Effector CD8-positive, alpha-beta T cell (primary cell): Measurements from ENCODE around the gene LRRC4C.

ENCODE experiments used
- DNase-seq: peaks from one replicate; lab custom pipeline; 2025; lab: John Stamatoyannopoulos, UW
- total RNA-seq, 4 experiments: gene quantifications; one replicate each; lab custom pipeline; 2026; lab: John Stamatoyannopoulos, UW

Gene LRRC4C
- total RNA-seq = 0 to 0.12 (median 0) reads per million in 4 experiments

DNA sequence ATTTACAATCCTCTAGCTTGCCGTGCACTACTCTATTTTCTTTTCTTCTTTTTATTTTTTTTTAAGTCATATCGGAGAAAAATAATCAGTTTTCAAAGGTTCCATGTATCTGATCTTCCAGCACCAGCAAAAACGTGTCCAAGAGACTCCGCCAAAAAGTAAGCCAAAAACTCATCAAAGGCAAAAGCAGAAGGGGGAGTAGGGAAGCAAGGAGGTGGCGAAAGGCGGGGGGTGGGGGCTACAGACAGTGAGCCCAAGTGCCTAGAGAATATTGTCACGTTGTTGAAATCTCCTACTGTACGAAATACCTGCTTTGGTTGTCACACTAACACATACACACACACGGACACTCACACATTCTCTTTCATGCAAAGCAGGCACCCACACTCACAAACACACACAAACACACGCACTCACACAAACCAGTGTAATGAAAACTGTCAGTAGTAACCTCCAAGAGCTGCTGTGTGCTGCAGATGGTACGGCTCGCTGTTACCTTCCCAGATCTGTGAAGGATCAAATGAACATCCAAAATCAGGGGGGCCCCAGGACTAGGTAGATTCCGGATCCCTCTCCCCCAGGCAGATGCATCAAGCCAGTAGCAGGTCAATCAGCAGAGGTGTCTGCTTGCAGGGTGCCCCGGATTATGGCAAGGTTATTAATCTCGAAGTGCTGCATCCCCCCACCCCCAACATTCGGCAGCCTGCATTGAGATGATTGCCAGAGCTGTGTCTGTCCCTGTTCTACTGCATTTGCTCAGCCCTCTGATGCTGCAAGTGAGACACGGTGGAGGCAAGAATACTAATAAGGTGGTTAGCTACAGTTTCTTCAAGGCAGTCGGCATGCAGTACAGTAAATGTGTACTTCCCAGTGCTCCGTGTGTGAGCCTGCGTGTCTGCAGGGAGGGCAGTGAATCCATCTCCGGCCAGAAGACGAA, at the start of gene LRRC4C:
Gene LRRC4C, minus strand, starts transcription at position 188 of the 937 bp plus-strand sequence.
- no peak for DNase-seq

DNA sequence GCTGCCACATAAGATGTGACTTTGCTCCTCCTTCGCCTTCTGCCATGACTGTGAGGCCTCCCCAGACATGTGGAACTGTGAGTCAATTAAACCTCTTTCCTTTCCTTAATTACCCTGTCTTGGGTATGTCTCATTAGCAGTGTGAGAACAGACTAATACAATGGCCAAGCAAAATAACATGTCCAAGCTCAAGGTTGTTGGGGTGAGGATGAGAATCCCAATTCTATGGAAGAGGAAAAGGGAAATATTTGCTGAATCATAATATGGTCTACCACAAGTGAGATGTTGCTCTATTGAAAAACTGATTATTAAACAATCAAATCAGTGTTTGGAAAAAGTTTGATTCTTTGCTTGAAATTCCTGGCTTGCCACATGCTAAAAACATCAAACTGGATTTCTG, 48.7 kb upstream of the LRRC4C start:
- DNase-seq = no peak

DNA sequence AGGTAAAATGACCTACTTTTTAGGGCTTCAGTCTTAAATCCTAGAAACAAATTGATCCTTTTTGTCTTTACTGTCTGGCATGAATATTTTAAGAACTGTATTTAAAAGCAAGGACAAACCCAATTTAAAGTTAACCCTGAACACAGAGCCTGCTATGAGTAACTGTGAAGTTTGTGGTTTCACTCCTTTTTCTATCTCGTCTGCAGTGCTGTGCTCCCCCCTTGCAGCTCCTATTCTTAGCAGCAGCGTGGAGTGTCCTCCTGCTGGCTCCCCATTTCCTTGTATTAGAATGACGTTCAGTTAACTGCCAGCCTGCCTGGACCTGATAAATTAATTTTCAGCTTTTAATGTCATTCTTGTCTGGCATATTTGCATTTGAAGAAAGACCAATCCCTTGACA, 40.0 kb upstream of the LRRC4C start:
- DNase-seq = no peak

DNA sequence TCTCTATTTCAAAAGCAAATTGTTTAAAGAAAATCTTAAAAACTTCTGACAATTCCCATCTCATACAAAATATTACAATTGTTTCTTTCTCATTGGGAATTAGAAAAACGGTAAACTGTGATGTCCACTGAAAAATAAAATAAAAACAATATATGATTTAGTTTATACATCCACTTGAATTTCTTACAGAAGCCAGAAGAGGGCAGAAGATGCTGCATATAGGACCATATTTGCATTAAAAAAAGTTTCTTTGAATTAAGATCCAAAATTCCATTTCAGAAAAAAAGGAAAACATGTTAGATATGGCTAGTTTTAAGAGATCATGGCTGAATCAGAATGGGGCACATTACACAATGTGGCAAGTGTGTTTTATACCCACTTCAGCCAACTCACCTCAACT, 39.3 kb upstream of the LRRC4C start:
- DNase-seq = no peak

DNA sequence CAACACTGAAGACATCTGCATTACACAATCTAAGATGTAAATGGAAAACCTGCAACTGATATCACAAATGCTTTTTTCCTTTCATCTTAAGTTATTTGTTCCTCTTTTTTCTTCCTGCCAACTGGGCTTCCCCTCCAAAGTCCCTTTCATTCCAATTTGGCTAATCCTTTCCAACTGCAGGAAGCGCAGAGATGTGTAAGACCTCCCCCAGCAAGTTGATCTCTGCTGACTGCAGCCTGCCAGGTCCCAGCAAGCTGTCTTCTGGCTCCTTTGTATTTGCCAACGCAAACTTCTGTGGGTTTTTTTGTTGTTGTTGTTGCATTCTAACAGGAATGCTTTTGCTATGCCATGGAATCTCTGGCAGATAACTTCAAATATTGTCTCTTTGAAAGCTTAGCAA, 38.5 kb upstream of the LRRC4C start:
- DNase-seq = no peak

DNA sequence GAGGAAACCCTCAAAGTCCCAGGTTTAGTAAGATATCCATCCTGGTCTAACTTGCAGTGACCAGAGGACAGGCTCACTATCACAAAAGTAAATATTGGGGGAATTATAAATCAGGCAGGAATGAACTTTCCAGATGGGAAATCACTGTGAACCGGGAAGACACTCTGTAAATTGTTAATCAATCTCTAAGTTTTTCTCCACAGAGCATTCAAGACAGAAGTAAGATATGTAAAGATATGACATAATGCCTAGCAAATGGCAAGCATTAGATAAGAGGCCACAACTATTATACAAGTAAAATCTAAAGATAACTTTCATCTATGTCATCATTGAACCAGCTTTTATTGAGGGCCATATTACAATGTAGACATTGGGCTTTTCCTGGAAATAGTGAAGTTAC, 35.3 kb upstream of the LRRC4C start:
- DNase-seq = no peak

DNA sequence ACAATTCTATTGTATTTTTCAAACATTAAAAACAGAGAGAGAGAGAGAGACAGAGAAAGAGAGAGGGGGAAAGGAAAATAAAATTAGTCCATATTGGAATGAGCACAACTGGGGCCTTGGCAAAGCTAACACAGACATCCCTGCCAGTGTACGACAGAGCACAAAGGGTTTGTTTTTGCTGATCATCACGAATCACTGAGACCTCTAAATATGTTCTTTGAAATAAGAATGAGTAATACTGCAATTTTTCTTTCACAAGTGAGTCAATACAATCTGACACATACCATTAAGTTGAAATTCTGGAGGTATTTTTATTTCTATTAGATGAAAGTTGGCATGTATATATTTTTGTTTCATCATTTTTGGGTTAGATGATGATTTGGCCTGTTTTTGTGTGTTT, 27.0 kb upstream of the LRRC4C start:
- DNase-seq = no peak

DNA sequence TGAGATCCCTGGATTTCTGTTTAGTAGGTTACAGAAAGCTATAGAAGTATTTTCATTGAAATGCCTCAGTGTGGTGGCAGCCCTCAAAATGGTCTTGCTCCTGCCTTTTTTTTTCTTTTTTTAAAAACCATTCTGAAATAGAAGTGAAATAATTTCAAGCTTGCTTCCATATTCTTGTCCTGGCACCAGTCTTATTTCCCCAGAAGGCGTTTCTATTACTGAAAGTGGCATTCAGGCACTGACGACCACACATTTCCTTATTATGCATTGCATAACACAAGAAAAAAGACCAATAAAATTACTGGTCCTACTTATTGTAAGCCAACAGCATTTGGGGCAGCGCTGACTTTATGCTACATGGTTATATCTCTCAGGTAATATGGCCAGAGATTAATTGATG, 24.5 kb upstream of the LRRC4C start:
- no peak for DNase-seq

DNA sequence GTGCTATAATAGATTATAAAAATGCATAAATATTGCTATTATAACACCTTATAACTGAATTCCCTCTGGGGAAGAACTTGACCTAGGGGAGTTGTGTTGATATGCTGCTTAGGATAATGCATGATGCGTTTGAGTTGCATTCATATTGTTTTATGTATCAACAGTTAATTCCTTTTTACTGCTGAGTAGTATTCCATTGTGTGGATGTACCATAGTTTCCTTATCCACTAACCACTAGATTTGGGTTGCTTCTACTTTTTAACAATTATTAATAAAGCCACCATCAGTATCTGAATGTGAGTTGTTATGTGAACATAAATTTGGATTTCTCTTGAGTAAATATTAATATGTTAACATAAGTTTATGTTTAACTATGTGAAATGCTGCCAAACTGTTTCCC, 19.7 kb upstream of the LRRC4C start:
- no peak for DNase-seq

DNA sequence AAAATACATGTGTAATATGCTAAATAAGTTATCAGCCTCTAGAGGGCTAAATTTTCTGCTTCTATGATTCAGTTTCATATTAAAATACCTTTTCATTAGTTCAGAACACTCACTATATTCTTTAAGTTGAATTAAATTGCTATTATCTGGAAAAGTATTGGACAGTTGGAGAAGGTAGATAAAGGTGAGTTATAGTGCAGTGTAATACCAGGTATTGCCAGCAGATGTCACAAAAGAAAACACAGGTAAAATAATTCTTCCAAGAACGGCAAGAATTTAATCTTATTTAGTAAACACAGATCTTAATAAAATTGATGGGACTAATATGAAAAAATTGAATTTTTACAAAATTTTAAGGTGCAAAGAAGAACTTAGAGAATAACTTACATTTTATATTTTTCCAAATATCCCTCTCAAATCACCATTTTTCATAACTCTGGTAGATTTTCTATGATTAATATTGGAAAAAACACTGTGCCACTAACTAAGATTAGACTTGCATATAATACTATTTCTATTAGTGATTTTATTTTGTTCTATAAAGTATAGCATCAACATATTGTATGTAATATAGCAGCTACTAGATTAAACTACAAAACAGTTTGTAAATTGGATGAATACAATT, 1.7 kb upstream of the LRRC4C start:
- DNase-seq = no peak

DNA sequence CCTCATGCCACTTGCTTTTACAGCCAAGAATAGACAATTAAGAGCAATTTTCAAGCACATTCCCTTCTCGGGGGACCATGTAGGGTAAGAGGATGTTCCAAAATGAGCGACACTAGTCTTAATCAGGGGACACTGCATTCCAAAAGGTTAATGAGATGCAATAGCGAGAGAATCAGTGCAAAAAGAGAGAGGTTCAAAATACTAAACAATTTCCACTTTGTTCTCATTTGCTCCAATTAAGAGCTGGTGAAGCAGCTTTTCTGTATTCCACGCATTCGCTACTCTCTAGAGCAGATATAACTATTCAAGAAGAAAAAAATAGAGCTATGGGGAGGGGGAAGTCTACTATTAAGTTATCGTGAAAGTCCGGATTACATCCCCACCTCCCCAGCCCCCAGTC, 811 bp downstream of the LRRC4C start:
- no peak for DNase-seq

DNA sequence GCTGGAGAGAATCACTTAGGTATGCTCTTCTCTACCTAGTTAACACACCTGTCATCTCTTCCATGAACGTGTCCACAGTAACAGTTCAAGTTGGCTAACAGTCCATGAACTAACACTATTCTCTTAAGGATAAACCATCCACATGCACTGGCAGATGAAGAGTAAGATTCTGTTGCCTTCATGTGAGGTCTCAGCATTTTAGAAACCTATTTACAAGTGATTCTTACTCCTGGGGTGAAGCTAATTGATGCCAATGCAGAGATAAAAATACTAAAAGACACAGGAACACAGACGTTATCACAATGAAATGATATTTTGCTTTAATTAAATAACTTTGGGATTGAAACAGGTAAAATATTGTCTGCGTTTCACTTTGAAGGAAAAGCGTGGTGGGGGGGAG, 1.3 kb downstream of the LRRC4C start:
- no peak for DNase-seq

DNA sequence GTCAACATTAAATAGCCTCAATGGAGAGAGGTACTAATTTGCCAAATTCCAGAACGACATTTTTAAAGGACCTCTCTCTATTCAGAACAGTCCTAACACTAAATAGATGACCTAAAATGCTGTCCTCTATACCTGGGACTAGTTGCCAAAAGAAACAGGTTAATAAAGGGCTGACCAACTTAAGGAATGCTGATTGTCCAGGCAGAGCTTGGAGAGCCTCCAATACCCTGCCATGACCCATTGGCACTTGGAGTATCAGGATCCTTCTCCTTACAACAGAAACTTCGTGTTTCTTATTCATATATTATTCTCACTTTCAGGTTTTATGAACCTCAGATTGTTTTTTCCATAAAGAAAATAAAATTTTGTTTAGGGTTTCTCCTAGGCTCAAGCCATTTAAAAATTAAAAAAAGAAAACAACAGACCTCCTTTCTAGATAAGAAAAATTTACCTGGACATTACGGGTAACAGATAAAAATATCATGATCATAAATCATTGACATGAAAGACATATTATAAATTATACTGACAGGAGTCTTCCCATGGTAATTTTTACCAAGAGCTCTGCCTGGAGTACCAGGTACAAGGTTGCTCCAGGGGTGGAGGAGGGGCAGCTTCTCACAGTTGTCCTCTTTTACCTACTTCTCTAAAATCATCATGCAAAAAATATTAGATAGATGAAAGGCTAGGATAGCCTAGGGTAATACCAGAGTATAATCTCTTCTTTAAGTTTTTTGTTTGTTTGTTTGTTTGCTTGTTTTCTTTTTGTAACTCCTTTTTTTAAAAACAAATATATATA, 2.0 kb downstream of the LRRC4C start:
- DNase-seq = no peak

DNA sequence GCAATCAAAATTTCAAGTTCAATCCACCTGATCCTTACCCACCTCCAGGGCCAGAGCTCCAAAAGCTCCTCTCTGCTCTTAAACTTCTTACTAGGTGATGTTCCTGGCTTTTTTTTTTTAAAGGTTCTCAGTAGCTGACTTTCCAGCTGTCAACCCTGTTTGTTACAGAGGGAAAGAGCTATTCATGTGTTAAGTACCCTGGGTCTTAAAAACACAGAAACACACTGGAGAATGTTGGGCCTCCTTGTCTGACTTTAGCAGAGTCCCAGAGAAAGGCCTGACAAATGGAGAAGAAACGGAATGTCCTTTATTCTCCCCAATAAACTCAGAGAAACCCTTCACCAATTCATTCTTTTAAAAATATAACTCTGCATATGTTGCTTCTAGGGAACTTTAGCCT, 3.2 kb downstream of the LRRC4C start:
- DNase-seq = no peak

DNA sequence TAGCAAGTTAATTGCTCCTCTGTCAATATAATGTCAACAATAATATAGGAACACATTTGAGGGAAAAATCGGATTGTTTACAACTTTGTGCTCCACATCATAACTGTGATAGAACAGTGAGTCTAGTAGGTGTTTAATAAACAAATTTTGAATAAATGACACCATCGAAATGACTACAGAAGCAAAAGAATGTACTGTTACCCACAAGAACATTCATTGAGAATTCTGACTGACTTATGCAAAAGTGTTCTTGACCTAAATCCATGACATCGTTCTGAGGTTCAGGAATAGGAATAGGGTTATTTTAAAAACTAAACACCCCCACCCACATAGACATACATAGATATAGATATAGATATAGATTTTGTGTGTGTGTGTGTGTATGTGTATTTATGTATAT, 8.4 kb downstream of the LRRC4C start:
- no peak for DNase-seq

DNA sequence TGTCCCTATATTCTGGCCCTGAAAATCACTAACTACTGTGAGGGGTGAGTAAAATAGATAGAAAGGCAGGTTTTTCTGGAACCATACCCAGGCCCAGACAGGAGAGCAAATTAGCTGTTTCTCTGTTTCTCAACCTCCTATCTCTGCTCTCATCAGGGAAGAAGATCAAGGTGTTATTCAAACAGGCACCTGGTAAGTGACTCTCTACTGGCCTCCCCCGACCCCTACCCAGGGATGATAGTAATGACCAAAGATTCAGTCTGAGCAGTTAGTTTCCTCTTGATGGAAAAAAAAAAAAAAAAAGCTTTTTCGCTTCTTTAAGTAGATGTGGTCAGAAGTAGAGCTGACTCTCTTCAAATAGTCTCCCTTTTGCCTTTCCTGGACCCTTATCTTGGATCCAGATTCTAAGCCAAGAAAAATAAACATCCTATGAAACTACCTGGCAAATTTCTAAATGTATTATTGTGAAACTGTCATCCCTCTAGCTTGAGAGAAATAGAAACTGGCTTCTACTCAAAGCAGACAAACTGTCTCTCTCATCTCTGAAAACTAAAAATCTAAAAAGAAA, 9.9 kb downstream of the LRRC4C start:
- DNase-seq = no peak

DNA sequence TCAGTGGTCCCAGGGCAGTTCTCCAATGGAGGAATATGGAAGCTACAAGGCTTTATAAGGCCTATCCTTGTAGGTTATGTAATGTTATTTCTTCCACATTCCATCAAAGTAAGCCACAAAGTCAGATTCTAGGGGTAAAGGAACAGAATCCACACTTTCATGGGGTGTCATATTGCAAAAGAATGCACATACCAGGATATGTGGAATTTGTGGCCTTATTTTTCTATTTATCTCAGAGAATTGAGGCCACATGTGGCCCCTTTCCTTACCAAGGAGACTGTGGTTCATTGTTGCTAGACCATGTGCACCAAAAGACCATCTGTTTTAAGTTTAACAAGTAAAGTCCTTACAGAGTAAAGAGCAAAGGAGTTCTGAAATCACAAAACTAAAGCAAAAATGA, 12.9 kb downstream of the LRRC4C start:
- DNase-seq = no peak

DNA sequence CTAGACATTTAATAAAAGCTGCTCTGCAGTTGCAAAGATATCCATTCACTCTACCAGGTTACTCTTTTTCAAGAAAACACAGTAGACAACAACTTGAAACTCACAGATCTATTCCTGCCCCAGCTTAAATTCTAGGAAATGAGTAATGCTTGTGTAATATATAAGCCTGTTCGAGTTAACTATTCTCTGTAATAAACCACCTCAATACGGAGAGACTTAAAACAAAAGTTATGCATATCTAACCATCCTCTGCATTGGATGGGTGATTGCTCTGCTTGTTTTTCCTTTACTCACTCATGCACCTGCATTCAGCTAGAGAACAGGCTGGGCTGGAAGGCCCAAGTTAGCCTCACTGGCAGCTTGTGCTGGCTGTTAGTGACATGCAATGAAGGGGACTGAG, 13.3 kb downstream of the LRRC4C start:
- DNase-seq = no peak

DNA sequence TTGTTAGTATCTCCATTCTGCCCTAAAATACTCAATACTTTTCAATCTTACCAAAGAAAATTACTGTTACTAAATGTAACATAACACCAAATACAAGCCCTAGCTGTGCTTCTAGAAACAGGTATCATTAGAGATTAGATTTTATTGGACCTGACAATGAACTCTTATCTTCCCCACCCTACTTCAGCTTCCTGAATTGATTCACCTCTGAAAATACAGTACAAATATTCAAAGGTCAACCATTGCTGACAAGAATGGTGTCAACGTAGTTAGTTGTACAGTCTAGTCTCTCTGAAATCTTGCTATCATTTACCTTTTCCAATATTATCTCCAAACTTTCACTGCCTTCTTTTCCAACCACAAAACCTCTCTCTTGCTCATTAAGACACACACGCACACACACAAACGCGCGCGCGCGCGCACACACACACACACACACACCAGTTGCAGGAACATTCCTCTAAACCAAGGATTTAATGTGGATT, 22.4 kb downstream of the LRRC4C start:
- DNase-seq = no peak

DNA sequence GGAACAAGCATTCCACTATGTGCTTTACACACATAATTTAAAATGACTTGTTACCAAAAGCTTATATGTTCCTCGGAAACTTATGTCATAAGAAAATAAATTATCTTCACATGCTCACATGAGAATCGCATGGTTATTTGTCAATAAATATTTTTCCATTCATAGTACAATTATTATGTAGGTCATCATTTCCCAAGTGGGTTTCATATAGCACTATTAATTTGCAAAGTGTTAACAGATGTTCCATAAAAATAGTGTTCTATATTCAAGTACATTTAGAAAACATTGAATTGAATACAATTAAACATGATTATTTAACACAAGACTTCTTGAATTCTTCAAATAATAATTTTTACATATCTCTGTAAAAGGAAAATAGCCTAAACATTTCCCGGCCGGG, 23.9 kb downstream of the LRRC4C start:
- no peak for DNase-seq

DNA sequence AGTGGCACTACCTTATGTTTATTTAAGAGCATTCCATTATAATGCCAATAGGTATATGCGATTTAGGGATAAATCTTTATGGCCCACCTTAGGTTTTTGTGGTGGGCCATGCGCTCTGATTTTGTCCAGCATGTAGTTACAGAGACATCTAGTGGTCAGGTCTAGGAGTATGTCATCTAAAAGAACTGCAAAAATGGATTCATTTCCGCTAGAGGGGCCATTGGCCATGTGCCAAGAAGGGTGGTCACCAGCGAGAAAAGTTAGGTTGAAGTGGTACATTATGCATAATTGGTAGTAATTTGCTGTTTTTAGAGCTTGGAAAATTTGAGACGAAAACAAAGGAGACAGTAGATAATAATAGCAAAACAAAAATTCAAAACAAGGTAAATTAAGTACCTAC, 27.7 kb downstream of the LRRC4C start:
- no peak for DNase-seq

DNA sequence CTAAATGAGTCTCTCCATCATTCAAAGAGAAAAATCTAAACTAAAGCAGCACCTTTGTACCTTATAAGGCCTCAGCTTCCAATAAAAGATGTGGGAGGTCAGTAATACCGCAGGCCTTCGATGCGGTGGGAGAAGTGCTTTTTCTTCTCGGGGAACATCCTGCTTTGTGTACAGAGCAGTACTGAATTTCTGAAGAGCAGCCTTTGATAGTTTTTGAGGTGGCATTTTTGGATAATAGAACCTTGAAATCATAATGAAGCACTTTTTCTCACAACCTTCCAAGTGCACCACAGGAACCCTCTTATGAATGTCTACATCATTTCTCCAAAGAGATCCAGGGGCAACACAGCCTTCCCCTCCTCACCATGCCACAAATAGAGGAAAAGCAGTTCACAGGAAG, 39.6 kb downstream of the LRRC4C start:
- no peak for DNase-seq
